ENCODE measurements around the gene BCL6B. TPM values are rescaled to one million over a fixed set of nuclear protein-coding genes. Genes with fewer than 3 reads are reported as not detected.

Gene BCL6B
- total and polyA plus RNA-seq, 2 of the 4 experiments (the other 2 are of a cell fraction): not detected

GRCh38 chr17:6994118-6994598, 28.7 kb upstream of the BCL6B start:
- H3K27ac ChIP-seq (ENCODE audit: insufficient read depth, low read length): no peak overlapping the region
- TF ChIP-seq POLR2A (IDR thresholded peaks at IDR 0.05; ENCODE audit: low read depth, low read length): no peak
- no peak for TF ChIP-seq CTCF (conservative IDR thresholded peaks at IDR 0.05; ENCODE audit: low read depth, low read length)
- TF ChIP-seq MXI1 (IDR thresholded peaks at IDR 0.05; ENCODE audit: borderline replicate concordance, low read depth, low read length): no peak
- no peak overlapping the region for H3K23ac ChIP-seq (ENCODE audit: low read depth, low read length)
- ATAC-seq (ENCODE audit: low read depth) (no peak), DNase-seq (no peak)
- H3K4me3 ChIP-seq (ENCODE audit: insufficient read depth, low read depth, low read length): no peak overlapping the region
- H2BK5ac ChIP-seq (ENCODE audit: low read depth, low read length, poor library complexity, severe bottlenecking): no peak overlapping the region
- H3K4ac ChIP-seq (ENCODE audit: low read depth, low read length): no peak overlapping the region
- ChIA-PET CTCF (interaction anchor here (1.6 kb wide), 1 partner anchor 10 kb away, joined by 4 read pairs; no protein-coding TSS in a partner anchor), POLR2A (ENCODE audit: unreplicated experiment) (no interaction called here)
- in situ Hi-C loops (cut with MboI; ENCODE audit: low sequenced_read_pairs): no loop called here
- no peak overlapping the region for H3K4me2 ChIP-seq (ENCODE audit: low read depth, low read length)
- no peaks in the 10 kb centered on the region; the same call in 1 of the 2 replicates for H4K20me1 ChIP-seq (ENCODE audit: insufficient read depth, low read length)
- intact Hi-C loops (cut with micrococcal nuclease): no loop called here
- no peaks in the 10 kb centered on the region for H3K9me3 ChIP-seq (ENCODE audit: control insufficient read depth, insufficient read depth, low read length)
- H2BK120ac ChIP-seq (ENCODE audit: low read depth, low read length): no peak overlapping the region
- H3K27me3 ChIP-seq (ENCODE audit: control insufficient read depth, insufficient read depth, low read length): no peaks in the 10 kb centered on the region
- no peaks in the 10 kb centered on the region for H3K79me1 ChIP-seq (ENCODE audit: low read depth in 1 of 2, low read length in 2 of 2)
- H3K56ac ChIP-seq (ENCODE audit: extremely low read depth, insufficient read depth, low read length): no peak overlapping the region
- no peaks in the 10 kb centered on the region for H3K9me1 ChIP-seq (ENCODE audit: insufficient read depth, low read length)
- no TSS peak for BruUV-seq (replicated peaks)
- H3K9ac ChIP-seq (ENCODE audit: low read depth, low read length): no peak overlapping the region
- dilution Hi-C loops (cut with HindIII; ENCODE audit: low sequenced_read_pairs, unreplicated experiment): no loop called here
- H3K36me3 ChIP-seq (ENCODE audit: control insufficient read depth, insufficient read depth, low read length): peaks cover 18% of the 10 kb centered on the region
- H2AFZ ChIP-seq (replicated peaks; ENCODE audit: low read length, poor library complexity): no peak overlapping the region
- no peak overlapping the region for H2AK9ac ChIP-seq (replicated peaks; ENCODE audit: low read depth, low read length, poor library complexity)
- H2AK5ac ChIP-seq (ENCODE audit: low read depth, low read length): no peak overlapping the region
- H2BK15ac ChIP-seq (ENCODE audit: low read depth, low read length): no peak overlapping the region
- H2BK20ac ChIP-seq (ENCODE audit: low read depth, low read length): no peak overlapping the region
- H3K14ac ChIP-seq (replicated peaks; ENCODE audit: low read depth, low read length): no peak overlapping the region
- no peak overlapping the region for H3K18ac ChIP-seq (ENCODE audit: low read depth, low read length)
- peaks cover 8% of the 10 kb centered on the region; the same call in 1 of the 2 replicates for H3K4me1 ChIP-seq (ENCODE audit: control insufficient read depth, insufficient read depth, low read length)
- H4K8ac ChIP-seq (ENCODE audit: low read depth in 2 of 2, low read length in 2 of 2): no peak overlapping the region
- no peak overlapping the region for H4K5ac ChIP-seq (ENCODE audit: low read depth, low read length)
- WGBS, 2 experiments (ENCODE audit: extremely low coverage in 2 of 2, insufficient read length in 1 of 2): 60% methylated on average over 1 of the region's 10 CpGs; no CpG with 5 or more reads in 1 of the 2 experiments
- H4K91ac ChIP-seq (ENCODE audit: insufficient read depth, low read depth, low read length): no peak overlapping the region; the same call in 1 of the 2 replicates
